GM12878 (cell line): ENCODE measurements around the gene ABCA2. TPM values are rescaled to one million over a fixed set of nuclear protein-coding genes. Genes with fewer than 3 reads are reported as not detected.

ENCODE experiments used
- ATAC-seq: fragments of 200-7000 bp; cut with Tn5 transposase; 3 replicates; pipeline ENCODE4 v1.9.1; 2020; ENCODE audit warnings: mild to moderate bottlenecking, moderate library complexity
- BruUV-seq: library from RNA; stranded (reverse); fragments of 400-500 nt; replicated peaks from 2 replicates; lab custom pipeline; 2021; lab: Mats Ljungman, UMichigan
- CTCF ChIA-PET: fragments of 300-600 bp; sonication (Branson Sonifier 250); formaldehyde crosslinking; extraction: SDS; loops from one replicate; lab custom pipeline; 2021; ENCODE audit warnings: inconsistent platforms; lab: Yijun Ruan, JAX
- POLR2A ChIA-PET: fragments of 350-600 bp; formaldehyde crosslinking; extraction: SDS; loops from one replicate; lab custom pipeline; 2021; ENCODE audit warnings: inconsistent platforms; lab: Charles Lee
- RAD21 ChIA-PET: fragments of 300-600 bp; sonication (Branson Sonifier 250); formaldehyde crosslinking; loops from one replicate; lab custom pipeline; 2023; ENCODE audit warnings: antibody characterized with exemption; ENCODE audit not compliant: unreplicated experiment; lab: Charles Lee
- SMC1A ChIA-PET: fragments of 300-600 bp; sonication (Branson Sonifier 250); formaldehyde crosslinking; loops from one replicate; lab custom pipeline; 2023; ENCODE audit not compliant: unreplicated experiment, uncharacterized antibody; lab: Charles Lee
- DNase-seq: peaks from one replicate; pipeline ENCODE4 v3.0.0-alpha.2; 2011; ENCODE audit warnings: low read depth, low spot score
- FAIRE-seq: peaks from 3 replicates; lab custom pipeline; 2011; peaks lifted over from hg19 to GRCh38; lab: Jason Lieb, UNC
- H2AFZ ChIP-seq: 2 replicates; pipeline ENCODE4 v1.6.0; 2011; ENCODE audit warnings: low read depth, low read length, control low read depth; ENCODE audit not compliant: control insufficient read depth
- H3K27ac ChIP-seq: 2 replicates; pipeline ENCODE4 v1.5.1; 2011; ENCODE audit warnings: control low read depth; ENCODE audit not compliant: control insufficient read depth, insufficient read depth
- H3K27me3 ChIP-seq, 2 experiments: replicated peaks in 1 of 2; 2 replicates each; pipeline versions ENCODE4 v1.6.0 to v1.6.1; 2011; ENCODE audit warnings: low read length in 1 of 2; ENCODE audit not compliant: control insufficient read depth in 2 of 2, insufficient read depth in 2 of 2
- H3K36me3 ChIP-seq, 2 experiments: 2 replicates each; pipeline ENCODE4 v1.5.1; 2011; ENCODE audit warnings: low read length in 1 of 2; ENCODE audit not compliant: control insufficient read depth in 2 of 2, insufficient read depth in 2 of 2
- H3K4me1 ChIP-seq: 2 replicates; pipeline ENCODE4 v1.6.1; 2011; ENCODE audit warnings: mild to moderate bottlenecking, low read length, moderate library complexity, mixed read lengths; ENCODE audit not compliant: control insufficient read depth, insufficient read depth
- H3K4me2 ChIP-seq: 2 replicates; pipeline ENCODE4 v1.6.0; 2011; ENCODE audit warnings: control low read depth; ENCODE audit not compliant: control insufficient read depth, insufficient read depth
- H3K4me3 ChIP-seq: fragments of 200-600 bp; sonication (generic); 2 replicates; pipeline ENCODE4 v1.5.1; 2016
- H3K79me2 ChIP-seq: 2 replicates; pipeline ENCODE4 v1.6.0; 2011; ENCODE audit warnings: low read length; ENCODE audit not compliant: control insufficient read depth, insufficient read depth
- H3K9ac ChIP-seq: 2 replicates; pipeline ENCODE4 v1.8.0; 2011; ENCODE audit warnings: low read length, control low read depth, mixed read lengths; ENCODE audit not compliant: control insufficient read depth, insufficient read depth
- H3K9me3 ChIP-seq: replicated peaks from 3 replicates; pipeline ENCODE4 v1.5.1; 2011; ENCODE audit warnings: mild to moderate bottlenecking, low read length; ENCODE audit not compliant: control insufficient read depth, insufficient read depth
- H4K20me1 ChIP-seq: 2 replicates; pipeline ENCODE4 v1.6.0; 2011; ENCODE audit not compliant: control insufficient read depth, insufficient read depth
- BCL11A ChIP-seq: IDR thresholded peaks from 2 replicates; pipeline ENCODE4 v1.6.1; 2011; ENCODE audit warnings: low read depth, low read length
- EGR1 ChIP-seq, 2 experiments: IDR thresholded peaks; 1 replicate in 1 of 2; 2 replicates in 1 of 2; pipeline ENCODE4 v1.6.1; 2011 to 2012; ENCODE audit warnings: low read depth in 2 of 2, low read length in 2 of 2, borderline replicate concordance in 1 of 2, mild to moderate bottlenecking in 1 of 2, moderate library complexity in 1 of 2
- GABPA ChIP-seq: IDR thresholded peaks from 2 replicates; pipeline ENCODE4 v1.6.1; 2014; ENCODE audit warnings: antibody characterized with exemption, low read depth, mild to moderate bottlenecking, inconsistent platforms
- JUND ChIP-seq: IDR thresholded peaks from 2 replicates; pipeline ENCODE4 v1.6.1; 2012; ENCODE audit warnings: low read depth, mild to moderate bottlenecking, low read length, improper control_type of control experiment, moderate library complexity
- MEF2A ChIP-seq: IDR thresholded peaks from 2 replicates; pipeline ENCODE4 v1.6.1; 2011; ENCODE audit warnings: low read depth, mild to moderate bottlenecking, low read length, moderate library complexity; ENCODE audit not compliant: insufficient read depth
- NFIC ChIP-seq: IDR thresholded peaks from 2 replicates; pipeline ENCODE4 v1.6.1; 2012; ENCODE audit warnings: low read depth, mild to moderate bottlenecking, inconsistent platforms, low read length, moderate library complexity
- RELA ChIP-seq: fragments of 450-650 bp; IDR thresholded peaks from 2 replicates; pipeline ENCODE4 v1.8.0; 2014; ENCODE audit warnings: borderline replicate concordance; ENCODE audit not compliant: partially characterized antibody
- RUNX3 ChIP-seq: IDR thresholded peaks from 2 replicates; pipeline ENCODE4 v1.6.1; 2012; ENCODE audit warnings: low read length, inconsistent platforms
- SIX5 ChIP-seq: IDR thresholded peaks from 2 replicates; pipeline ENCODE4 v1.6.1; 2011; ENCODE audit warnings: mild to moderate bottlenecking, low read depth, low read length, moderate library complexity; ENCODE audit not compliant: severe bottlenecking
- SMARCA5 ChIP-seq: fragments of 450-650 bp; IDR thresholded peaks from 2 replicates; pipeline ENCODE4 v1.6.1; 2017; ENCODE audit warnings: mild to moderate bottlenecking
- SRF ChIP-seq, 2 experiments: IDR thresholded peaks; 2 replicates each; pipeline ENCODE4 v1.6.1; 2011; ENCODE audit warnings: low read depth in 2 of 2, low read length in 2 of 2, mild to moderate bottlenecking in 1 of 2, moderate library complexity in 1 of 2
- ZSCAN29 ChIP-seq: fragments of 450-650 bp; IDR thresholded peaks from 2 replicates; pipeline ENCODE4 v1.6.1; 2017; ENCODE audit warnings: mild to moderate bottlenecking, moderate library complexity
- WGBS: methylation state at CpG from one replicate; pipeline ENCODE4 v1.1.6; 2016; ENCODE audit warnings: low lambda C conversion rate; ENCODE audit not compliant: insufficient replicate concordance, insufficient coverage; ENCODE audit errors: missing lambda C conversion rate; 5-methylcytosine and 5-hydroxymethylcytosine counted together
- in situ Hi-C: fragments of 300-500 bp; cut with MboI; formaldehyde crosslinking; loops from 9 replicates; pipeline ENCODE4 v1.14.3; 2018; ENCODE audit warnings: mixed read lengths
- intact Hi-C: fragments of 100-400 bp; cut with micrococcal nuclease; formaldehyde crosslinking; loops from one replicate; pipeline ENCODE4 v1.14.2; 2022; ENCODE audit not compliant: unreplicated experiment
- polyA plus RNA-seq, 11 experiments: library from polyadenylated mRNA; depleted of rRNA in 4 of 11; unstranded in 6 of 11; stranded (reverse) in 5 of 11; fragments of >200 nt; fragmentation: Nextera tagmentation in 4 of 11; fragmentation: Illumina TruSeq in 1 of 11; extraction: Ambion mirVana in 4 of 11; extraction: Trizol in 1 of 11; gene quantifications; 1 replicate in 1 of 11; 2 replicates in 10 of 11; pipeline versions ENCODE4 v1.2.1 to v1.2.3, GENCODE V29; 2011 to 2016; ENCODE audit warnings: inconsistent platforms in 2 of 11, missing spikeins in 2 of 11, low read depth in 1 of 11
- total RNA-seq, 4 experiments: library from RNA; depleted of rRNA in 3 of 4; stranded (reverse); fragments of >200 nt in 3 of 4; fragmentation: Illumina TruSeq in 1 of 4; extraction: Trizol in 1 of 4; gene quantifications; 2 replicates each; pipeline versions ENCODE4 v1.2.1 to v1.2.3, GENCODE V29; 2013 to 2021
- TF ChIP-seq, protein P1 (sequence below): IDR thresholded peaks from 2 replicates; pipeline ENCODE4 v1.6.1; 2012; ENCODE audit warnings: low read depth, low read length, improper control_type of control experiment
- TF ChIP-seq, protein P2 (sequence below): fragments of 150-350 bp; IDR thresholded peaks from 2 replicates; pipeline ENCODE4 v1.6.1; 2016; ENCODE audit warnings: low read depth, low read length
- TF ChIP-seq, protein P3 (sequence below): fragments of 450-650 bp; IDR thresholded peaks from 2 replicates; pipeline ENCODE4 v1.6.1; 2017; ENCODE audit warnings: borderline replicate concordance

ABCA2 gene
- total and polyA plus RNA-seq, 10 of the 15 experiments (the other 5 are each of a cell fraction or from before 2014, with no cell fraction given), result 0.13 to 2.6 (median 0.71) TPM; not detected in 2

DNA sequence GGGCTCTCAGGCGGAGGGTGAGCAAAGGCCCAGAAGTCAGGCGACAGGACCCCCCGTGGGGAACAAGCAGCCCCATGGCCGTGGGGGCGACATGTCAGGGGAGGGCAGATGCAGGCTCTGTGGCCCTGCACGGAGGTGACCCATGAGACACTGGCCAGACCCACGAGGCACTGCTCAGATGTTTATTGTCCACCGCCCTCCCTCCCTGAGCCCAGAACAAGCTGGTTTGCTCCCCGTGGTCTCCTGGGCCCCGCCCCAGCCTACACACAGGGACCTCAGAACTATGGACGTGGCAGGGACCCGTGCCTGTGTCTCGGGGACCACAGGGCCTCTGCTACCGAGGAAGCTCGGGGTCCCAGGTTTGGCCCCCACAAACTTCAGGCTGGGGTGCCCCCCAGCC lies 2.0 kb upstream of the ABCA2 start:
- ChIA-PET POLR2A (interaction anchor here (0.5 to 1.0 kb wide), 4 partner anchors 11 to 303 kb away, joined by 3 to 5 read pairs (median 4); partner anchors contain the start of gene PAXX), SMC1A (interaction anchor here (0.8 to 2.1 kb wide), 4 partner anchors 38 to 82 kb away, joined by 3 to 14 read pairs (median 5); no protein-coding TSS in a partner anchor), CTCF (interaction anchor here (0.6 to 4.7 kb wide), 43 partner anchors 9 to 303 kb away, joined by 3 to 65 read pairs (median 5); partner anchors contain the start of genes AJM1, C8G, CLIC3 and MAN1B1), RAD21 (interaction anchor here (0.8 to 2.1 kb wide), 9 partner anchors 17 to 264 kb away, joined by 3 to 23 read pairs (median 4); partner anchors contain the start of gene TRAF2)
- H3K36me3 ChIP-seq, result no peaks in the 10 kb centered on the region
- TF ChIP-seq EGR1 (IDR thresholded peaks at IDR 0.05; ENCODE audit: borderline replicate concordance in 1 of 2, low read depth in 2 of 2, low read length in 2 of 2) (no peak), SIX5 (no peak), SMARCA5 (no peak), SRF (IDR thresholded peaks at IDR 0.05; ENCODE audit: low read depth in 2 of 2, low read length in 2 of 2) (no peak), MEF2A (no peak), NFIC (no peak), ZSCAN29 (no peak), BCL11A (no peak), GABPA (no peak), JUND (no peak), RELA (no peak), RUNX3 (no peak)
- TF ChIP-seq, protein P1, sequence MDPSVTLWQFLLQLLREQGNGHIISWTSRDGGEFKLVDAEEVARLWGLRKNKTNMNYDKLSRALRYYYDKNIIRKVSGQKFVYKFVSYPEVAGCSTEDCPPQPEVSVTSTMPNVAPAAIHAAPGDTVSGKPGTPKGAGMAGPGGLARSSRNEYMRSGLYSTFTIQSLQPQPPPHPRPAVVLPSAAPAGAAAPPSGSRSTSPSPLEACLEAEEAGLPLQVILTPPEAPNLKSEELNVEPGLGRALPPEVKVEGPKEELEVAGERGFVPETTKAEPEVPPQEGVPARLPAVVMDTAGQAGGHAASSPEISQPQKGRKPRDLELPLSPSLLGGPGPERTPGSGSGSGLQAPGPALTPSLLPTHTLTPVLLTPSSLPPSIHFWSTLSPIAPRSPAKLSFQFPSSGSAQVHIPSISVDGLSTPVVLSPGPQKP, result no peak
- TF ChIP-seq, protein P2, sequence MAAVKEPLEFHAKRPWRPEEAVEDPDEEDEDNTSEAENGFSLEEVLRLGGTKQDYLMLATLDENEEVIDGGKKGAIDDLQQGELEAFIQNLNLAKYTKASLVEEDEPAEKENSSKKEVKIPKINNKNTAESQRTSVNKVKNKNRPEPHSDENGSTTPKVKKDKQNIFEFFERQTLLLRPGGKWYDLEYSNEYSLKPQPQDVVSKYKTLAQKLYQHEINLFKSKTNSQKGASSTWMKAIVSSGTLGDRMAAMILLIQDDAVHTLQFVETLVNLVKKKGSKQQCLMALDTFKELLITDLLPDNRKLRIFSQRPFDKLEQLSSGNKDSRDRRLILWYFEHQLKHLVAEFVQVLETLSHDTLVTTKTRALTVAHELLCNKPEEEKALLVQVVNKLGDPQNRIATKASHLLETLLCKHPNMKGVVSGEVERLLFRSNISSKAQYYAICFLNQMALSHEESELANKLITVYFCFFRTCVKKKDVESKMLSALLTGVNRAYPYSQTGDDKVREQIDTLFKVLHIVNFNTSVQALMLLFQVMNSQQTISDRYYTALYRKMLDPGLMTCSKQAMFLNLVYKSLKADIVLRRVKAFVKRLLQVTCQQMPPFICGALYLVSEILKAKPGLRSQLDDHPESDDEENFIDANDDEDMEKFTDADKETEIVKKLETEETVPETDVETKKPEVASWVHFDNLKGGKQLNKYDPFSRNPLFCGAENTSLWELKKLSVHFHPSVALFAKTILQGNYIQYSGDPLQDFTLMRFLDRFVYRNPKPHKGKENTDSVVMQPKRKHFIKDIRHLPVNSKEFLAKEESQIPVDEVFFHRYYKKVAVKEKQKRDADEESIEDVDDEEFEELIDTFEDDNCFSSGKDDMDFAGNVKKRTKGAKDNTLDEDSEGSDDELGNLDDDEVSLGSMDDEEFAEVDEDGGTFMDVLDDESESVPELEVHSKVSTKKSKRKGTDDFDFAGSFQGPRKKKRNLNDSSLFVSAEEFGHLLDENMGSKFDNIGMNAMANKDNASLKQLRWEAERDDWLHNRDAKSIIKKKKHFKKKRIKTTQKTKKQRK, result no peak
- TF ChIP-seq, protein P3, sequence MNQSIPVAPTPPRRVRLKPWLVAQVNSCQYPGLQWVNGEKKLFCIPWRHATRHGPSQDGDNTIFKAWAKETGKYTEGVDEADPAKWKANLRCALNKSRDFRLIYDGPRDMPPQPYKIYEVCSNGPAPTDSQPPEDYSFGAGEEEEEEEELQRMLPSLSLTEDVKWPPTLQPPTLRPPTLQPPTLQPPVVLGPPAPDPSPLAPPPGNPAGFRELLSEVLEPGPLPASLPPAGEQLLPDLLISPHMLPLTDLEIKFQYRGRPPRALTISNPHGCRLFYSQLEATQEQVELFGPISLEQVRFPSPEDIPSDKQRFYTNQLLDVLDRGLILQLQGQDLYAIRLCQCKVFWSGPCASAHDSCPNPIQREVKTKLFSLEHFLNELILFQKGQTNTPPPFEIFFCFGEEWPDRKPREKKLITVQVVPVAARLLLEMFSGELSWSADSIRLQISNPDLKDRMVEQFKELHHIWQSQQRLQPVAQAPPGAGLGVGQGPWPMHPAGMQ, result no peak
- no peak overlapping the region for H3K27ac ChIP-seq
- ATAC-seq (no peak), FAIRE-seq (no peak), DNase-seq (no peak)
- H3K4me3 ChIP-seq, result no peak overlapping the region
- intact Hi-C loops, result no loop called here
- in situ Hi-C loops, result no loop called here
- no peaks in the 10 kb centered on the region for H3K79me2 ChIP-seq
- no peak overlapping the region for H2AFZ ChIP-seq
- peak overlapping the region; percentile 30; the same call in 1 of the 2 replicates for H3K4me2 ChIP-seq
- H4K20me1 ChIP-seq, result no peaks in the 10 kb centered on the region
- H3K9me3 ChIP-seq, result no peaks in the 10 kb centered on the region
- H3K4me1 ChIP-seq, result peaks cover 48% of the 10 kb centered on the region
- 5% methylated on average over 13 of the region's 15 CpGs for WGBS
- no peak overlapping the region for H3K9ac ChIP-seq
- peaks cover 0 to 2% of the 10 kb centered on the region in 2 experiments; a peak in 2 of 4 replicates for H3K27me3 ChIP-seq
- BruUV-seq, result no TSS peak
